HCT116 (cell line): Measurements from ENCODE around the gene OSTF1. TPM values are rescaled to one million over a fixed set of nuclear protein-coding genes. Genes with fewer than 3 reads are reported as not detected.

Source experiments
- ATAC-seq: fragments of 200-7000 bp; cut with Tn5 transposase; 2 replicates; pipeline ENCODE4 v1.9.1; 2020; ENCODE audit warnings: mild to moderate bottlenecking, moderate library complexity
- BruUV-seq: library from RNA; stranded (reverse); fragments of 400-500 nt; replicated peaks from 2 replicates; lab custom pipeline; 2021; lab: Mats Ljungman, UMichigan
- CTCF ChIA-PET: fragments of 300-600 bp; sonication (Branson Sonifier 250); formaldehyde crosslinking; loops from one replicate; lab custom pipeline; 2021; ENCODE audit warnings: antibody characterized with exemption; lab: Charles Lee
- POLR2A ChIA-PET: fragments of 300-600, 350-600 bp; sonication (Branson Sonifier 250); formaldehyde crosslinking; loops from one replicate; lab custom pipeline; 2021; ENCODE audit warnings: antibody characterized with exemption; lab: Charles Lee
- RAD21 ChIA-PET, 2 experiments: fragments of 300-600 bp; sonication (Branson Sonifier 250); formaldehyde crosslinking; loops; one replicate each; lab custom pipeline; 2023; ENCODE audit warnings: low total read pairs in 2 of 2; ENCODE audit not compliant: uncharacterized antibody in 2 of 2, unreplicated experiment in 2 of 2, low non-redundant PET in 1 of 2; lab: Charles Lee
- DNase-seq: peaks from one replicate; pipeline ENCODE4 v3.0.0-alpha.2; 2010; ENCODE audit warnings: low read depth, low spot score
- H2AFZ ChIP-seq: fragments of 200-600 bp; shearing (Covaris generic), sonication (generic); 2 replicates; pipeline ENCODE4 v1.6.1; 2017; ENCODE audit warnings: low read depth, mixed run types, mixed read lengths, antibody characterized with exemption, low read length; ENCODE audit not compliant: poor library complexity, severe bottlenecking
- H3K27ac ChIP-seq: 2 replicates; pipeline ENCODE4 v1.5.1; 2012; ENCODE audit warnings: low read depth, low read length
- H3K27me3 ChIP-seq: fragments of 200-600 bp; sonication (generic); 2 replicates; pipeline ENCODE4 v1.6.1; 2016; ENCODE audit warnings: mixed run types, low read length, mixed read lengths; ENCODE audit not compliant: insufficient read depth
- H3K36me3 ChIP-seq, 2 experiments: fragments of 200-500 bp in 1 of 2; fragments of 200-600 bp in 1 of 2; sonication (Bioruptor generic) in 1 of 2; sonication (generic) in 1 of 2; 2 replicates each; pipeline versions ENCODE4 v1.5.1 to v1.6.1; 2014 to 2016; ENCODE audit warnings: low read length in 2 of 2, inconsistent platforms in 1 of 2, mixed read lengths in 1 of 2, mixed run types in 1 of 2; ENCODE audit not compliant: insufficient read depth in 2 of 2, control insufficient read depth in 1 of 2
- H3K4me1 ChIP-seq, 2 experiments: fragments of 200-600 bp in 1 of 2; sonication (generic) in 1 of 2; 2 replicates each; pipeline versions ENCODE4 v1.5.1 to v1.6.1; 2012 to 2017; ENCODE audit warnings: low read length in 2 of 2, inconsistent platforms in 1 of 2, mild to moderate bottlenecking in 1 of 2, mixed read lengths in 1 of 2, mixed run types in 1 of 2, moderate library complexity in 1 of 2; ENCODE audit not compliant: insufficient read depth in 2 of 2, control insufficient read depth in 1 of 2
- H3K4me2 ChIP-seq: fragments of 200-600 bp; sonication (generic); 2 replicates; pipeline ENCODE4 v1.6.1; 2017; ENCODE audit warnings: mixed run types, low read length, mixed read lengths
- H3K4me3 ChIP-seq, 2 experiments: fragments of 200-600 bp in 1 of 2; sonication (generic) in 1 of 2; replicated peaks in 1 of 2; 2 replicates each; pipeline ENCODE4 v1.5.1; 2011 to 2016; ENCODE audit warnings: low read length in 2 of 2, control low read depth in 1 of 2, low read depth in 1 of 2, mild to moderate bottlenecking in 1 of 2, mixed read lengths in 1 of 2, mixed run types in 1 of 2
- H3K79me2 ChIP-seq: fragments of 200-600 bp; sonication (generic); 2 replicates; pipeline ENCODE4 v1.6.1; 2017; ENCODE audit warnings: mild to moderate bottlenecking, mixed run types, low read length, moderate library complexity, mixed read lengths; ENCODE audit not compliant: insufficient read depth
- H3K9ac ChIP-seq: fragments of 200-600 bp; sonication (generic); 2 replicates; pipeline ENCODE4 v1.6.1; 2016; ENCODE audit warnings: low read length, mixed read lengths
- H3K9me2 ChIP-seq: fragments of 200-600 bp; sonication (generic), shearing (Covaris generic); 2 replicates; pipeline ENCODE4 v1.6.1; 2017; ENCODE audit warnings: mixed run types, mild to moderate bottlenecking, moderate library complexity; ENCODE audit not compliant: insufficient read depth
- H3K9me3 ChIP-seq, 2 experiments: fragments of 200-500 bp in 1 of 2; fragments of 200-600 bp in 1 of 2; sonication (Bioruptor generic) in 1 of 2; sonication (generic) in 1 of 2; 2 replicates each; pipeline ENCODE4 v1.6.1; 2014 to 2017; ENCODE audit warnings: low read length in 2 of 2, mixed read lengths in 2 of 2, inconsistent platforms in 1 of 2, low read depth in 1 of 2, mild to moderate bottlenecking in 1 of 2, mixed run types in 1 of 2, moderate library complexity in 1 of 2; ENCODE audit not compliant: control insufficient read depth in 1 of 2, insufficient read depth in 1 of 2
- H4K20me1 ChIP-seq: fragments of 200-600 bp; sonication (generic), shearing (Covaris generic); 2 replicates; pipeline ENCODE4 v1.6.1; 2017; ENCODE audit warnings: mixed run types, mild to moderate bottlenecking, moderate library complexity; ENCODE audit not compliant: insufficient read depth
- ATF3 ChIP-seq: IDR thresholded peaks from 2 replicates; pipeline ENCODE4 v1.6.1; 2012
- CBX3 ChIP-seq: IDR thresholded peaks from 2 replicates; pipeline ENCODE4 v1.6.1; 2012; ENCODE audit warnings: low read depth
- CTCF ChIP-seq, 3 experiments: fragments of 200-600 bp in 1 of 3; sonication (generic) in 1 of 3; IDR thresholded peaks in 2 of 3; conservative IDR thresholded peaks in 1 of 3; 2 replicates each; pipeline ENCODE4 v1.5.1; 2012 to 2017; ENCODE audit warnings: low read depth in 2 of 3, low read length in 2 of 3, antibody characterized with exemption in 1 of 3, borderline replicate concordance in 1 of 3, control low read depth in 1 of 3, mild to moderate bottlenecking in 1 of 3, mixed read lengths in 1 of 3, mixed run types in 1 of 3, moderate library complexity in 1 of 3; ENCODE audit not compliant: insufficient read depth in 1 of 3
- EGR1 ChIP-seq: IDR thresholded peaks from 2 replicates; pipeline ENCODE4 v1.6.1; 2012; ENCODE audit warnings: low read depth
- EZH2phosphoT487 ChIP-seq: fragments of 200-600 bp; IDR thresholded peaks from 2 replicates; pipeline ENCODE4 v1.6.1; 2018; ENCODE audit warnings: antibody characterized with exemption, borderline replicate concordance
- JUND ChIP-seq: IDR thresholded peaks from 2 replicates; pipeline ENCODE4 v1.6.1; 2012
- POLR2AphosphoS5 ChIP-seq: IDR thresholded peaks from 2 replicates; pipeline ENCODE4 v1.6.1; 2011; ENCODE audit warnings: mild to moderate bottlenecking, low read depth, low read length, moderate library complexity
- SP1 ChIP-seq: IDR thresholded peaks from 2 replicates; pipeline ENCODE4 v1.6.1; 2012; ENCODE audit warnings: low read depth
- YY1 ChIP-seq: IDR thresholded peaks from 2 replicates; pipeline ENCODE4 v1.6.1; 2011; ENCODE audit warnings: low read length, low read depth, moderate library complexity, mild to moderate bottlenecking; ENCODE audit not compliant: insufficient replicate concordance; ENCODE audit errors: extremely low read depth
- ZBTB33 ChIP-seq: IDR thresholded peaks from 2 replicates; pipeline ENCODE4 v1.6.1; 2011; ENCODE audit warnings: mild to moderate bottlenecking, low read length, moderate library complexity; ENCODE audit not compliant: insufficient replicate concordance; ENCODE audit errors: extremely low read depth
- ZNF274 ChIP-seq: fragments of 200-500 bp; sonication (Bioruptor generic); IDR thresholded peaks from 2 replicates; pipeline ENCODE4 v1.6.1; 2014; ENCODE audit warnings: mild to moderate bottlenecking, low read depth, low read length, inconsistent platforms
- intact Hi-C: fragments of 100-400 bp; cut with micrococcal nuclease; formaldehyde crosslinking; loops from 2 replicates; pipeline ENCODE4 v1.10.0; 2022
- total RNA-seq: library from RNA; stranded (reverse); gene quantifications from one replicate; pipeline ENCODE4 v1.2.1, GENCODE V29; 2021; ENCODE audit not compliant: unreplicated experiment

OSTF1 gene
- total RNA-seq, 1 experiment from 2014 or later = 20.7 TPM

GRCh38 chr9:75147638-75148037, 59.3 kb downstream of the OSTF1 start:
- Histone ChIP-seq H3K9me2 (no peaks in the 10 kb centered on the region), H4K20me1 (no peaks in the 10 kb centered on the region; the same call in 1 of the 2 replicates), H3K36me3 (no peaks in the 10 kb centered on the region), H3K4me3 (no peak overlapping the region), H3K27ac (no peak overlapping the region), H2AFZ (no peak overlapping the region), H3K27me3 (no peaks in the 10 kb centered on the region), H3K4me1 (no peaks in the 10 kb centered on the region), H3K9me3 (no peaks in the 10 kb centered on the region), H3K9ac (no peak overlapping the region), H3K4me2 (no peak overlapping the region), H3K79me2 (no peaks in the 10 kb centered on the region)
- ATAC-seq = no peak
- no peak for TF ChIP-seq EZH2phosphoT487
- TF ChIP-seq YY1 = no peak
- TF ChIP-seq ATF3 = no peak
- TF ChIP-seq EGR1 = no peak
- TF ChIP-seq ZNF274 = no peak
- no peak for TF ChIP-seq ZBTB33
- no peak for TF ChIP-seq POLR2AphosphoS5
- TF ChIP-seq SP1 = no peak
- TF ChIP-seq CTCF (IDR thresholded peaks at IDR 0.05 in 2 of 3, conservative IDR thresholded peaks at IDR 0.05 in 1 of 3; ENCODE audit: borderline replicate concordance in 1 of 3, insufficient read depth in 1 of 3, low read depth in 2 of 3, low read length in 2 of 3) = no peak
- TF ChIP-seq CBX3 = no peak
- no peak for TF ChIP-seq JUND
- ChIA-PET RAD21 (no interaction called here), POLR2A (no interaction called here), CTCF (no interaction called here)
- intact Hi-C loops = no loop called here
- no TSS peak for BruUV-seq
- DNase-seq = no peak
